Common myeloid progenitor, CD34-positive (primary cell): ENCODE measurements around the gene ATP6V1G3.

Experiments
- CTCF ChIA-PET: fragments of 350-600 bp; sonication (Branson Sonifier 250); formaldehyde crosslinking; loops from one replicate; lab custom pipeline; 2021; ENCODE audit warnings: antibody characterized with exemption; lab: Charles Lee
- POLR2A ChIA-PET: fragments of 350-600 bp; sonication (Branson Sonifier 250); formaldehyde crosslinking; loops from one replicate; lab custom pipeline; 2021; ENCODE audit warnings: antibody characterized with exemption; lab: Charles Lee
- DNase-seq, 3 donors: peaks; one replicate each; pipeline versions ENCODE4 v3.0.0 to v3.0.0-alpha.2; 2013
- H3K27ac ChIP-seq, 2 experiments: 1 replicate in 1 of 2; 2 replicates in 1 of 2; pipeline ENCODE4 v1.7.0; 2013; ENCODE audit warnings: inconsistent platforms in 2 of 2, low read length in 2 of 2, mild to moderate bottlenecking in 2 of 2, low read depth in 1 of 2, moderate library complexity in 1 of 2; ENCODE audit not compliant: severe bottlenecking in 2 of 2, insufficient read depth in 1 of 2, poor library complexity in 1 of 2
- H3K27me3 ChIP-seq, 5 experiments: replicated peaks in 2 of 5; 1 replicate in 3 of 5; 2 replicates in 2 of 5; pipeline versions ENCODE4 v1.6.1 to v1.7.0; 2013; ENCODE audit warnings: low read length in 4 of 5, mild to moderate bottlenecking in 2 of 5, moderate library complexity in 2 of 5, inconsistent platforms in 1 of 5; ENCODE audit not compliant: insufficient read depth in 5 of 5, control insufficient read depth in 4 of 5
- H3K36me3 ChIP-seq, 4 experiments: 1 replicate in 2 of 4; 2 replicates in 2 of 4; pipeline versions ENCODE4 v1.6.1 to v1.7.0; 2013; ENCODE audit warnings: low read length in 3 of 4, control low read depth in 1 of 4, mild to moderate bottlenecking in 1 of 4; ENCODE audit not compliant: control insufficient read depth in 4 of 4, insufficient read depth in 4 of 4
- H3K4me1 ChIP-seq, 4 experiments: 1 replicate in 3 of 4; 2 replicates in 1 of 4; pipeline versions ENCODE4 v1.6.1 to v1.7.1; 2013; ENCODE audit warnings: low read length in 3 of 4, mild to moderate bottlenecking in 3 of 4, control low read depth in 1 of 4, inconsistent platforms in 1 of 4, moderate library complexity in 1 of 4; ENCODE audit not compliant: control insufficient read depth in 4 of 4, insufficient read depth in 4 of 4; ENCODE audit errors: control extremely low read depth in 1 of 4
- H3K4me3 ChIP-seq, 7 experiments: 1 replicate in 4 of 7; 2 replicates in 3 of 7; pipeline versions ENCODE4 v1.5.1 to v1.7.0; 2013; ENCODE audit warnings: mild to moderate bottlenecking in 7 of 7, low read length in 6 of 7, moderate library complexity in 6 of 7, inconsistent platforms in 2 of 7, low read depth in 2 of 7, control low read depth in 1 of 7; ENCODE audit not compliant: insufficient read depth in 4 of 7, control insufficient read depth in 1 of 7; ENCODE audit errors: extremely low read depth in 1 of 7
- H3K9me3 ChIP-seq, 5 experiments: 1 replicate in 4 of 5; 2 replicates in 1 of 5; pipeline versions ENCODE4 v1.6.1 to v1.7.1; 2013; ENCODE audit warnings: low read length in 4 of 5, mild to moderate bottlenecking in 2 of 5, inconsistent platforms in 1 of 5, low read depth in 1 of 5, moderate library complexity in 1 of 5; ENCODE audit not compliant: control insufficient read depth in 4 of 5, insufficient read depth in 2 of 5; ENCODE audit errors: control extremely low read depth in 1 of 5
- WGBS: methylation state at CpG from one replicate; pipeline ENCODE4 v1.1.5; 2013; ENCODE audit not compliant: insufficient coverage; 5-methylcytosine and 5-hydroxymethylcytosine counted together

Gene ATP6V1G3

DNA sequence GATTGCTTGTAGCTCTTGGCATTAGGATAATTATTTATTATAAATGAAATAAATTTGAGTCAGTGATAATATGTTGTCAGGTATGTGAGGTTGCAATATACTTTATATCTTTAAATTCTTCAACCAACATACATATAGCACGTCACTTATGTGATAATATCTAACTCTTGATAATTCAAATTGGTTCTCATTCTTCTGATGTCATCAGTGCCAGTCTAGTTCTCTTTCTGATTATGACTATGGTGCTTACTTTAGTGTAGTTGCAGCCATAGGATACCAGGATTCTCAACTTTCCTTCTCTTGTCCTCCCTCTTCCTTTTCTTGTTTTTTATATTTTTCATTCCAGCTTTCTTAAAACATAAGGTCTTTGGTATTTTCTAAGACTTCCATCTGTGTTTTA, 34.8 kb upstream of the ATP6V1G3 start:
- H3K4me1 ChIP-seq: peaks cover 0 to 8% (median 0%) of the 10 kb centered on the region in 4 experiments
- CTCF ChIA-PET: interaction anchor here (1.3 kb wide), 1 partner anchor 47 kb away, joined by 4 read pairs; no protein-coding TSS in a partner anchor
- no peak overlapping the region for H3K4me3 ChIP-seq
- no peak for DNase-seq
- POLR2A ChIA-PET: no interaction called here
- H3K27ac ChIP-seq: no peak overlapping the region
- no peaks in the 10 kb centered on the region for H3K27me3 ChIP-seq
- H3K9me3 ChIP-seq: peaks cover 0 to 3% (median 0%) of the 10 kb centered on the region in 5 experiments
- no CpG with 5 or more reads among the region's 1 CpG for WGBS
- H3K36me3 ChIP-seq: no peaks in the 10 kb centered on the region

DNA sequence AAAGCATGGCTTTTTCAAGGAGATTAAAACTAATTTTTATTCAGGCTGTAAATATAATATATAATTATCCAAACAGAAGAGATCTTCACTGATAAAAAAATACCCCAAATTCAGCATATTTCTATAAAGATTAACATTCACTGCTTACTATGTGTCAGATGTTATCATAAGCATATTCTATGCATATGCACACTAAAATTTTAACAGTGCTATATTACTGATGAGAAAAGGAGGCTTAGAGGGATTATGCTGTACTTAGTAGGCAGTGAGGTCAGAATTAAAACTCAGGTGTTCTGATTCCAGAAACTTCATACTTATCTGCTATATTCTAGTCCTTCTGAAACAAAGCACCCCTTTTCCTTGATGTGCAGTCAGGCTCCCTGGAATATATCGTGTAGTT, 33.8 kb upstream of the ATP6V1G3 start:
- no CpG with 5 or more reads among the region's 1 CpG for WGBS
- POLR2A ChIA-PET: no interaction called here
- Histone ChIP-seq H3K27ac (no peak overlapping the region), H3K4me3 (no peak overlapping the region), H3K36me3 (no peaks in the 10 kb centered on the region), H3K4me1 (peaks cover 0 to 8% (median 0%) of the 10 kb centered on the region in 4 experiments), H3K9me3 (peaks cover 0 to 3% (median 0%) of the 10 kb centered on the region in 5 experiments), H3K27me3 (no peaks in the 10 kb centered on the region)
- CTCF ChIA-PET: no interaction called here
- no peak for DNase-seq

DNA sequence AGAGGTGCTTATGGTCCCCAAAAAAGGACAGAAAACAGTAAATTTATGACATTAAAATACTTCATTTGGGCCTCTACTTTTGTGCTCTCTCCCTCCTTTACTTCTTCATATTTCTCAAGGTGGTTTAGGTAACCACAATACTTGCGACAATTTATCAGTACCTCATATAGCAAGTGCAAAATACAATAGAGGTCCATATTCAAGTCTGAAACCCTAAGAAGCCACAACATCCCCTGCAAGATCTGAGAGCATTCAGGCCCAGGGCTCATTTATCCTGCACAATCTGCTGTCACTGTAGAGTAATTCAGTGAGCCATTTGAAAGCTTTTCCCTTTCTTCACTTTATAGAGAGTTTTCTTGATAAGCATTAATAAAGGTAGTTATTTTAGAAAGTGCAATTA, 24.2 kb upstream of the ATP6V1G3 start:
- Histone ChIP-seq H3K36me3 (no peaks in the 10 kb centered on the region), H3K4me3 (no peak overlapping the region), H3K27ac (no peak overlapping the region), H3K27me3 (no peaks in the 10 kb centered on the region), H3K4me1 (peaks cover 0 to 14% (median 5%) of the 10 kb centered on the region in 4 experiments), H3K9me3 (peaks cover 0 to 4% (median 0%) of the 10 kb centered on the region in 5 experiments)
- CTCF ChIA-PET: no interaction called here
- POLR2A ChIA-PET: no interaction called here
- 63% methylated on average over 1 of the region's 1 CpG for WGBS
- no peak for DNase-seq

DNA sequence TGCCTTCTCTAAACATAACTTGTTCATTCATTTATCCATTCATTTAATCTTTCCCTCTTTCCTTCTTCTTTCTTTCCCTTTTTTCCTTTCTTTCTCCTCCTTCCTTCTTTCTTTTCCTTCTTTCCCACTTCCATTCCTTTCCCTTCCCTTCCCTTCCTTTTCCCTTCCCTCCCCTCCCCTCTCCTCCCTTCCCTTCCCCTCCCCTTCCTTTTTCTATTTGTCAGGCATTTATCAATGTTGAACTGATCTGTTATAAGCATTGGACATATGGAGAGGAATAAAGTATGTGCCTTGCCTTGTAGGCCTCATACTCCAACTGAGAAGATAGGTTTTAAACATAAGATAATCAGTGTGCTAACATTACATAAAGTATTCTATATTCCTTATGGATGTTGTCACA, 23.7 kb upstream of the ATP6V1G3 start:
- Histone ChIP-seq H3K4me3 (no peak overlapping the region), H3K4me1 (peaks cover 0 to 14% (median 5%) of the 10 kb centered on the region in 4 experiments), H3K27ac (no peak overlapping the region), H3K27me3 (no peaks in the 10 kb centered on the region), H3K9me3 (peaks cover 0 to 4% (median 0%) of the 10 kb centered on the region in 5 experiments), H3K36me3 (no peaks in the 10 kb centered on the region)
- no peak for DNase-seq
- POLR2A ChIA-PET: interaction anchor here (0.6 kb wide), 1 partner anchor 210 kb away, joined by 3 read pairs; no protein-coding TSS in a partner anchor
- CTCF ChIA-PET: no interaction called here

DNA sequence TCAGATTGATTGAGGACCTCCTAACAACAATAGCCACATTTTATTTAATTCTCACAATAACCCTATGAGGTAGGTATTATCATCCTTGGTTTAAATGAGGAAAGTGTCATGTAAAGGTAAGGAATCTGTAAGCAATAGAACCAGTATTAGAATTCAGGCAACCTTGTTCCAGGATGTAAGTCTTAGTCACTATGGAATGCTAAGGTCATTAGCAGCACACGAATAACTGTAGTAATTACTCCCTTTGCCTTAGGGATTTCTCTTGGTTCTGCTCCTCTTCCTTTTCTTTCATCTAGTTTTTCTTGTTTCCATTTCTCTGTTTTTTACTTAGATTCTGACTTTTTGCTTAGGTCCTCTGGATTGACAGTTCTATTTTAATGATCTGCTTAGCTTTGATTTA, 23.1 kb upstream of the ATP6V1G3 start:
- Histone ChIP-seq H3K4me3 (no peak overlapping the region), H3K4me1 (peaks cover 0 to 14% (median 5%) of the 10 kb centered on the region in 4 experiments), H3K9me3 (peaks cover 0 to 4% (median 0%) of the 10 kb centered on the region in 5 experiments), H3K36me3 (no peaks in the 10 kb centered on the region), H3K27ac (no peak overlapping the region), H3K27me3 (no peaks in the 10 kb centered on the region)
- WGBS: 86% methylated on average over 1 of the region's 1 CpG
- POLR2A ChIA-PET: interaction anchor here (0.6 kb wide), 1 partner anchor 210 kb away, joined by 3 read pairs; no protein-coding TSS in a partner anchor
- CTCF ChIA-PET: no interaction called here
- DNase-seq: no peak

DNA sequence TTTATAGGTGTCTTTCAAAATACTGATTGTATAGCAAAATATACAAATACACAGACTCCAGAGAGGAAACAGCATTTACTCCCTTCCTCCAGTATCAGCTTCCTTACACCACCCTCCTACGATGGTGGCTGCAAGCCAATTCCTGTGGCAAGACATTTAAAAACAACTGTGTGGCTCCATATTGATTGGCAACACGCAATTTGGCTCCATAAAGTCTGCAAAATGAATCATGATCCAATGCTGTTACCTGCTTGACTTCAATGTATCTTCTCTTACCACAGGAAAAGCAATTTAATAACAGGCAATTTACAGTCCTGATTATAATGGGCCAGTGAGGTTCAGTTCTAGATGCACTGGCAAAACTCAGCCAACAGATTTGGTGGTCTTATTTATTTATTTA, 19.7 kb upstream of the ATP6V1G3 start:
- Histone ChIP-seq H3K9me3 (peaks cover 0 to 3% (median 2%) of the 10 kb centered on the region in 5 experiments), H3K27ac (no peak overlapping the region), H3K27me3 (no peaks in the 10 kb centered on the region), H3K4me3 (no peak overlapping the region), H3K36me3 (no peaks in the 10 kb centered on the region), H3K4me1 (peaks cover 3 to 32% (median 20%) of the 10 kb centered on the region in 4 experiments)
- WGBS: 20% methylated on average over 1 of the region's 2 CpGs
- ChIA-PET POLR2A (interaction anchor here (0.5 kb wide), 1 partner anchor 18 kb away, joined by 3 read pairs; no protein-coding TSS in a partner anchor), CTCF (interaction anchor here (0.6 to 1.4 kb wide), 2 partner anchors 9 to 16 kb away, joined by 3 to 4 read pairs; no protein-coding TSS in a partner anchor)
- peak in 1 of 3 donors; percentile 28 for DNase-seq

DNA sequence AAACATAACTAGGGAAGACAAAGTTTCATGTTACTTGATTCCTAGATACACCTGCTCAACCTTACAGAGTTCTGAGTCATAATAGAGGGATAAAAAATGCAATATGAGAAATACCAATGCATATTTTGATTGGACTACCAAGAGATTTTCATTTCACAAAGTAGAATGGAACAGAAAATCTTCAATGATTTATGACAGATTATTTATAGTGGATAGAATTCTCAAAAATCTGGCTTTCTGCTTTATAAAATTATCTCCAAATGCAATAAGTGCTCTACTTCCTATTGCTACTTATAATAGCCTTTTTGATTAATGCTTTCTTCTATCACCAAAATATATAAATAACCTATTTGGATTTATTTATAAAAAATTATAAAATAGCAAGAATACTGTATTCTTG, 18.9 kb upstream of the ATP6V1G3 start:
- POLR2A ChIA-PET: no interaction called here
- no peak overlapping the region for H3K27ac ChIP-seq
- H3K27me3 ChIP-seq: no peaks in the 10 kb centered on the region
- DNase-seq: no peak
- peaks cover 3 to 32% (median 20%) of the 10 kb centered on the region in 4 experiments for H3K4me1 ChIP-seq
- peaks cover 0 to 3% (median 2%) of the 10 kb centered on the region in 5 experiments for H3K9me3 ChIP-seq
- H3K4me3 ChIP-seq: no peak overlapping the region
- CTCF ChIA-PET: interaction anchor here (1.4 kb wide), 1 partner anchor 9 kb away, joined by 4 read pairs; no protein-coding TSS in a partner anchor
- no peaks in the 10 kb centered on the region for H3K36me3 ChIP-seq
